ENCODE data around the gene CTDSP2. TPM values are rescaled to one million over a fixed set of nuclear protein-coding genes. Genes with fewer than 3 reads are reported as not detected.
A peak's percentile ranks its signal among the peaks of the same experiment; 100 is the strongest.

The CTDSP2 gene
- total RNA-seq, 2 experiments from 2014 or later = 44.2 to 118 TPM

DNA sequence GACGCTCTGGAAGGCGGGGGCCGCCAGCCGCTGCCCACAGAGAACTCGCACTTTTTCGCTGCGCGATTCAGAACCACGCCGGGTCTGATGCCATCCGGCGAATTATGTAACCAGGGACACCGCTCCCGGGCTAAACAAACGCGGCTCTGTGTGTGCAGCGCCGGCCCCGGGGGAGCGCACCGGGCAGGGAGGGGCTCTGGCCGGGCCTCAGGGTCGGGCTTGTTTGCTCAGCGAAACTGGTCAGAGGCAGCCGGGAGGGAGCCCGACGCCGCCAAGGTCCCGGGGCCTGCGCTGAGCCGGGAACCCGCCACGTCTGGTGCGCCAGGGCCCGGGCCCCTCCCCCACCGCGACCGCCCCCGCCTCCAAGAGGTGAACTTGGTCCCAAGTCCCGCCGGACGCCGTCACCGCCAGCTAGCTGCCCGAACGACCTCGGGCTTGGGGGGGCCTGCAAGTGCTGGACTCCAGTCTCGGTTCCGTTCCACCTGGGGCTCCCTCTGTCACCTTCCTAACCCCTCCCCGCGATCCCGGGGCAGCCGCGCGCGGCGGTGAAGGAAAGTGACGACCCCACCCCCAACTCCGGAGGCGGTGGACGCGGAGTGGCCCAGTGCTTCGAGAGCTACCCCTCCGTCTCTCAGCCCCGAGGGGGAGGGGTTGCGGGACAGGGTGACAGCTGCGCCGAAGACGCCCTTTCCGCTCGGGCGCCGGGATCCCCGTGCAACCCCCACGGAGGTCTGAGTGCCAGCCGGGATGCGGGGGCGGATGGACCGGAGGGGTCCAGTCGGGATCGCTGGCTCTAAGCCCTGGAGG, 848 bp downstream of the CTDSP2 start:
- peak; percentile 72 for DNase-seq (ENCODE audit: low spot score)
- ChIA-PET CTCF (ENCODE audit: unreplicated experiment) (interaction anchor here (2.3 kb wide), 2 partner anchors 9 to 49 kb away, joined by 10 to 18 read pairs; no protein-coding TSS in a partner anchor), POLR2A (interaction anchor here (0.7 to 9.6 kb wide), 7 partner anchors 8 to 90 kb away, joined by 3 to 153 read pairs (median 3); no protein-coding TSS in a partner anchor)
- Histone ChIP-seq H2AFZ (ENCODE audit: low read length) (peak overlapping the region; percentile 46; the same call in 1 of the 2 replicates), H3K4me3 (ENCODE audit: low read depth, low read length, poor library complexity, severe bottlenecking) (peak overlapping the region; percentile 96), H3K36me3 (ENCODE audit: insufficient read depth, low read length) (no peaks in the 10 kb centered on the region), H3K27ac (ENCODE audit: low read depth, low read length, poor library complexity, severe bottlenecking) (peak overlapping the region; percentile 70), H3K4me2 (ENCODE audit: low read length) (peak overlapping the region; percentile 89), H3K9me2 (ENCODE audit: insufficient read depth, low read length) (no peaks in the 10 kb centered on the region), H3K79me2 (ENCODE audit: insufficient read depth, low read depth, low read length) (peaks cover 54% of the 10 kb centered on the region), H3K9me3 (ENCODE audit: low read length) (no peaks in the 10 kb centered on the region), H3K4me1 (ENCODE audit: insufficient read depth, low read length, poor library complexity, severe bottlenecking) (peaks cover 49% of the 10 kb centered on the region), H4K20me1 (ENCODE audit: insufficient read depth, low read length) (peaks cover 29% of the 10 kb centered on the region)
- TF ChIP-seq EZH2phosphoT487 (IDR thresholded peaks at IDR 0.05; ENCODE audit: borderline replicate concordance, low read depth, low read length) = no peak
- TF ChIP-seq, protein P1, sequence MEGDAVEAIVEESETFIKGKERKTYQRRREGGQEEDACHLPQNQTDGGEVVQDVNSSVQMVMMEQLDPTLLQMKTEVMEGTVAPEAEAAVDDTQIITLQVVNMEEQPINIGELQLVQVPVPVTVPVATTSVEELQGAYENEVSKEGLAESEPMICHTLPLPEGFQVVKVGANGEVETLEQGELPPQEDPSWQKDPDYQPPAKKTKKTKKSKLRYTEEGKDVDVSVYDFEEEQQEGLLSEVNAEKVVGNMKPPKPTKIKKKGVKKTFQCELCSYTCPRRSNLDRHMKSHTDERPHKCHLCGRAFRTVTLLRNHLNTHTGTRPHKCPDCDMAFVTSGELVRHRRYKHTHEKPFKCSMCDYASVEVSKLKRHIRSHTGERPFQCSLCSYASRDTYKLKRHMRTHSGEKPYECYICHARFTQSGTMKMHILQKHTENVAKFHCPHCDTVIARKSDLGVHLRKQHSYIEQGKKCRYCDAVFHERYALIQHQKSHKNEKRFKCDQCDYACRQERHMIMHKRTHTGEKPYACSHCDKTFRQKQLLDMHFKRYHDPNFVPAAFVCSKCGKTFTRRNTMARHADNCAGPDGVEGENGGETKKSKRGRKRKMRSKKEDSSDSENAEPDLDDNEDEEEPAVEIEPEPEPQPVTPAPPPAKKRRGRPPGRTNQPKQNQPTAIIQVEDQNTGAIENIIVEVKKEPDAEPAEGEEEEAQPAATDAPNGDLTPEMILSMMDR (conservative IDR thresholded peaks at IDR 0.05; ENCODE audit: low read length) = no peak
- BruUV-seq (replicated peaks) = no TSS peak
- intact Hi-C loops (cut with micrococcal nuclease; ENCODE audit: unreplicated experiment) = loop anchor here (1.0 to 2.0 kb wide), 3 partner anchors 8 to 54 kb away; no protein-coding TSS in a partner anchor

DNA sequence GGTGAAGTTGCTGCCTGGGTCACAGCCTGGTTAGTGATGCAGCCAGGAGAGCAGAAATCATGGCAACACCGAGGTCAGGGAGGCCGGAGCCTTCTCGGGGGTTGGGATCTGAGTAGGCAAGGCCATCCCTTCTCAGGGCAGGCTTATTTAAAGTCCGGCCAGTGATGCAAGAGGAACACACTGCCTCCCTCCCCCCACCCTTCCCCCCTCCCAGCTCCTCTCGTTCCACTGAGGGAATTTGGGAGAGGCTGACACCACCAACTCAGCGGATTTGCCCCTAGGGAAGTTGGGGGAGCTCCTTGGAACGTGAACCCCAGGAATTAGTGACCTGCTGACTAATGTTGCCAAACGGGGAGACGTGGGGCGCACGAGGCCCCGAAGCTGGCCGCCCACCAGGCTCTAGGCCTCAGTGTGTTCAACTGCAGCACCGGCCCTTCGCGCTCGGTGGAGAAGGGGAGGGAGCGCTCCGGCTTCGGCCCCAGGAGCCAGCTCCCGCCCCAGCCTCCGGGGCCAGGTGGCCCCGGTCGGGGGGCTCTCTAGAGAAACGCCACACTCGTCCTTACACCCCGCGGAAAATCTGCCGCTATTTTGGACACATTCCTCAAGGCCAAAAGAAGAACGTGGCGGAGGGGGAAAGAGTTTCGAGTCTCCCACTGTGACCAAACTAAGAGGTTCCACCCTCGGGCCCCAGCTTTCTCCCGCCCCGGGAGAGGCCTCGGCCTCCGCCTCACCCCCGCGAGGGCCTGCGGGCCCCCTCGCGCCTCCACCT, 1.6 kb downstream of the CTDSP2 start:
- peaks cover 34% of the 10 kb centered on the region for H4K20me1 ChIP-seq (ENCODE audit: insufficient read depth, low read length)
- H3K9me2 ChIP-seq (ENCODE audit: insufficient read depth, low read length) = no peaks in the 10 kb centered on the region
- H3K4me1 ChIP-seq (ENCODE audit: insufficient read depth, low read length, poor library complexity, severe bottlenecking) = peaks cover 54% of the 10 kb centered on the region
- intact Hi-C loops (cut with micrococcal nuclease; ENCODE audit: unreplicated experiment) = loop anchor here (1.0 kb wide), 1 partner anchor 8 kb away; no protein-coding TSS in a partner anchor
- no peak overlapping the region; the same call in 1 of the 2 replicates for H2AFZ ChIP-seq (ENCODE audit: low read length)
- H3K4me2 ChIP-seq (ENCODE audit: low read length) = peak overlapping the region; percentile 89
- BruUV-seq (replicated peaks) = no TSS peak
- TF ChIP-seq, protein P1 (conservative IDR thresholded peaks at IDR 0.05; ENCODE audit: low read length) = no peak
- TF ChIP-seq EZH2phosphoT487 (IDR thresholded peaks at IDR 0.05; ENCODE audit: borderline replicate concordance, low read depth, low read length) = no peak
- ChIA-PET CTCF (ENCODE audit: unreplicated experiment) (interaction anchor here (3.0 kb wide), 1 partner anchor 10 kb away, joined by 13 read pairs; no protein-coding TSS in a partner anchor), POLR2A (interaction anchor here (0.6 to 9.6 kb wide), 7 partner anchors 8 to 76 kb away, joined by 3 to 153 read pairs (median 6); no protein-coding TSS in a partner anchor)
- H3K4me3 ChIP-seq (ENCODE audit: low read depth, low read length, poor library complexity, severe bottlenecking) = peak overlapping the region; percentile 96
- peaks cover 61% of the 10 kb centered on the region for H3K79me2 ChIP-seq (ENCODE audit: insufficient read depth, low read depth, low read length)
- no peaks in the 10 kb centered on the region for H3K9me3 ChIP-seq (ENCODE audit: low read length)
- H3K36me3 ChIP-seq (ENCODE audit: insufficient read depth, low read length) = no peaks in the 10 kb centered on the region
- peak overlapping the region; percentile 70 for H3K27ac ChIP-seq (ENCODE audit: low read depth, low read length, poor library complexity, severe bottlenecking)
- peak; percentile 62 for DNase-seq (ENCODE audit: low spot score)
